ENCODE data around the gene BLM. TPM values are rescaled to one million over a fixed set of nuclear protein-coding genes. Genes with fewer than 3 reads are reported as not detected.
"Not testable (repeated sequence)": the region's sequence is repeated elsewhere in the genome, so short reads cannot be mapped to it uniquely, and the experiment has no call there.

The BLM gene
- total and polyA plus RNA-seq, 7 donors: 0.27 to 15.6 (median 1.7) TPM

DNA sequence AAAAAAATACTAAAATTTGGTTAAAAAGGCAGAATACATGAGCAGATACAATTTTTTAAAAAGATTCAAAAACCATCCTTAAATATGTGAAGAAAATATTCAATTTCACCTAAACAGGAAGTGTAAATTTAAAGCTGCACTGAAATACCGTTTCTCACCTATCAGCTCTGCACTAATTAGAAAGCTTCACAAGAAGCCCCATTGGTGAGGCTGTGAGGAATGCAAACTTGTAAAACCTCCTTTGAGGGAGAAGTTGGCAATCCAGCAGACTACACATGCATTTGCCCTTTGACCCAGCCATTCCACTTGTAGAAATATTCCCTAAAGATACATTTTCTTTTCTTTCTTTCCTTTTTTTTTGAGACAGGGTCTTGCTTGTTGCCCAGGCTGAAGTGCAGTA, 18.8 kb downstream of the BLM start:
- no peak for DNase-seq
- no peaks in the 10 kb centered on the region for H3K27me3 ChIP-seq (ENCODE audit: insufficient read depth in 3 of 3, low read length in 2 of 3)
- H3K36me3 ChIP-seq (ENCODE audit: insufficient read depth in 1 of 2, low read depth in 1 of 2): no peaks in the 10 kb centered on the region
- H3K4me3 ChIP-seq: no peak overlapping the region
- intact Hi-C loops (cut with DNase I): no loop called here
- no peaks in the 10 kb centered on the region for H3K9me3 ChIP-seq
- H3K4me1 ChIP-seq: no peaks in the 10 kb centered on the region
- no peak overlapping the region for H3K27ac ChIP-seq
- TF ChIP-seq CTCF (IDR thresholded peaks at IDR 0.05): no peak
- 70 to 82% (median 78%) methylated on average over 1 of the region's 1 CpG for WGBS, 3 donors
- ATAC-seq: no peak

- WGBS, 3 donors: 92 to 94% (median 93%) methylated on average over 3 of the region's 3 CpGs
Observed at GRCh38 chr15:90740545-90740944, 23.4 kb downstream of the BLM start.

DNA sequence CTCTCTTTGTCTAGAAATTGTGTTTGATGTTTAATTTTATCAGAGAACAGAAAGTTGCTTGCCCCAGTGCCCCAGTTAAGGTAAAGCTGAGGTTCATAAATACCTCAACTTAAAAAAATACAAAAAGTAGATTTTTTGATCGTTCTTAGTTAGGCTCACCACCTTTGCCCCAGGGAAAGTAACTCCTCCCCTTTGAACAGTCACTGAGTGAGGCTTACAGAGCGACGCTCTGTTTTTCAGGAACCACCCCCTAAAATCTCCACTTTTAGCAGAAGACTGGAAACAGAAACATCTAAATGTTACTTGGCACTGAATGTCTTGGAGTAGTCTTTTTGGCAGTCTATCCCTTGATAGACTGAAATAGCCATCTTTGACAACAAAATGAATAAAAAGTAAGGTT, 24.9 kb downstream of the BLM start:
- intact Hi-C loops (cut with DNase I): no loop called here
- H3K27me3 ChIP-seq (ENCODE audit: insufficient read depth in 3 of 3, low read length in 2 of 3): no peaks in the 10 kb centered on the region
- no peak overlapping the region for H3K27ac ChIP-seq
- 70 to 78% (median 74%) methylated on average over 3 of the region's 3 CpGs for WGBS, 3 donors
- no peaks in the 10 kb centered on the region for H3K36me3 ChIP-seq (ENCODE audit: insufficient read depth in 1 of 2, low read depth in 1 of 2)
- no peaks in the 10 kb centered on the region for H3K4me1 ChIP-seq
- no peak for TF ChIP-seq CTCF (IDR thresholded peaks at IDR 0.05)
- no peak for DNase-seq
- no peaks in the 10 kb centered on the region for H3K9me3 ChIP-seq
- ATAC-seq: no peak
- H3K4me3 ChIP-seq: no peak overlapping the region

More at GRCh38 chr15:90740545-90740944, 23.4 kb downstream of the BLM start:
- H3K27ac ChIP-seq; DNase-seq; ATAC-seq; H3K4me3 ChIP-seq; H3K9me3 ChIP-seq; intact Hi-C loops (cut with DNase I); H3K4me1 ChIP-seq; H3K36me3 ChIP-seq (ENCODE audit: insufficient read depth in 1 of 2, low read depth in 1 of 2); H3K27me3 ChIP-seq (ENCODE audit: insufficient read depth in 3 of 3, low read length in 2 of 3): not testable (repeated sequence)

GRCh38 chr15:90743407-90743806, 26.3 kb downstream of the BLM start:
- intact Hi-C loops (cut with DNase I): no loop called here
- TF ChIP-seq CTCF (IDR thresholded peaks at IDR 0.05): no peak

GRCh38 chr15:90744759-90745402, 27.7 kb downstream of the BLM start:
- no peaks in the 10 kb centered on the region for H3K9me3 ChIP-seq
- no peak overlapping the region for H3K4me3 ChIP-seq
- ATAC-seq (no peak), DNase-seq (no peak)
- intact Hi-C loops (cut with DNase I): no loop called here
- H3K36me3 ChIP-seq (ENCODE audit: insufficient read depth in 1 of 2, low read depth in 1 of 2): no peaks in the 10 kb centered on the region
- no peaks in the 10 kb centered on the region for H3K4me1 ChIP-seq
- 95 to 97% (median 97%) methylated on average over 8 of the region's 8 CpGs for WGBS, 3 donors
- no peak for TF ChIP-seq CTCF (IDR thresholded peaks at IDR 0.05)
- H3K27me3 ChIP-seq (ENCODE audit: insufficient read depth in 3 of 3, low read length in 2 of 3): no peaks in the 10 kb centered on the region
- no peak overlapping the region for H3K27ac ChIP-seq

More at GRCh38 chr15:90743407-90743806, 26.3 kb downstream of the BLM start:
- Histone ChIP-seq H3K4me3 (no peak overlapping the region), H3K27me3 (ENCODE audit: insufficient read depth in 3 of 3, low read length in 2 of 3) (no peaks in the 10 kb centered on the region), H3K36me3 (ENCODE audit: insufficient read depth in 1 of 2, low read depth in 1 of 2) (no peaks in the 10 kb centered on the region), H3K4me1 (no peaks in the 10 kb centered on the region), H3K9me3 (no peaks in the 10 kb centered on the region), H3K27ac (no peak overlapping the region)
- WGBS, 3 donors: 95 to 97% (median 95%) methylated on average over 1 of the region's 1 CpG
- no peak for ATAC-seq
- no peak for DNase-seq

Measured in psoas muscle (tissue), 8 donors.